ENCODE results near the gene LATS2. TPM values are rescaled to one million over a fixed set of nuclear protein-coding genes. Genes with fewer than 3 reads are reported as not detected.

Gene LATS2
- total RNA-seq, 1 donor from 2014 or later, result 25.8 TPM

DNA sequence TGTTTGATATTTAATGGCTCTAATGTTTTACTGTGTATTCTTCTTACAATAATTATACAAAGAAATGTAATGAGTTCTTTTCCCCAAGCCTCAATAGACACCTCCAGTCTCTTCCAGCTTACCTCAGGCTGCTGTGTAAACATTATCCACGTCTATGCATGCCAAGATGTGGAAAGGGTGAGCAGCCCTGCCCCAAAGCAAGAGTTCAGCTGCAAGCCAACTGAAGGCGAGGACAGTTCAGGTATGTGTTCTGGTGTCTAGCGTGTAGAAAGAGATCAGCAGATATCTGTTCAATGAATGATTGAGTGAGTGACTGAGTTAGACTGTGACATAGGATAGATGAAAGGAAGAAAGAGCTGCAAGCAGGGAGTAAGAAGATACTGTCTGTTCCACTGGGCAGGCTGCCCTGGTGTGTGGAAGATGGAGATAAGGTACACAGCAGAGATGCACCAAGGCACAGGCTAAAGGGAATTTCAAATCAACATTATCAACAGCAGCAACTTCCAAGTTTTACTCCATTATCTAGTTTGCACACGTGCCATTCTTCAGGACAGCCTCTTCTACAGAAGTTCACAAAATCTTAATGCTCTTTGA, 66.0 kb downstream of the LATS2 start:
- Histone ChIP-seq H3K36me3 (peaks cover 0 to 10% of the 10 kb centered on the region in 2 donors), H3K9me3 (no peaks in the 10 kb centered on the region), H3K27ac (no peak overlapping the region), H3K4me1 (peaks cover 28% of the 10 kb centered on the region), H3K4me3 (no peak overlapping the region), H3K27me3 (no peaks in the 10 kb centered on the region)
- no peak for DNase-seq (ENCODE audit: extremely low spot score in 2 of 2)
- TF ChIP-seq, protein P1, sequence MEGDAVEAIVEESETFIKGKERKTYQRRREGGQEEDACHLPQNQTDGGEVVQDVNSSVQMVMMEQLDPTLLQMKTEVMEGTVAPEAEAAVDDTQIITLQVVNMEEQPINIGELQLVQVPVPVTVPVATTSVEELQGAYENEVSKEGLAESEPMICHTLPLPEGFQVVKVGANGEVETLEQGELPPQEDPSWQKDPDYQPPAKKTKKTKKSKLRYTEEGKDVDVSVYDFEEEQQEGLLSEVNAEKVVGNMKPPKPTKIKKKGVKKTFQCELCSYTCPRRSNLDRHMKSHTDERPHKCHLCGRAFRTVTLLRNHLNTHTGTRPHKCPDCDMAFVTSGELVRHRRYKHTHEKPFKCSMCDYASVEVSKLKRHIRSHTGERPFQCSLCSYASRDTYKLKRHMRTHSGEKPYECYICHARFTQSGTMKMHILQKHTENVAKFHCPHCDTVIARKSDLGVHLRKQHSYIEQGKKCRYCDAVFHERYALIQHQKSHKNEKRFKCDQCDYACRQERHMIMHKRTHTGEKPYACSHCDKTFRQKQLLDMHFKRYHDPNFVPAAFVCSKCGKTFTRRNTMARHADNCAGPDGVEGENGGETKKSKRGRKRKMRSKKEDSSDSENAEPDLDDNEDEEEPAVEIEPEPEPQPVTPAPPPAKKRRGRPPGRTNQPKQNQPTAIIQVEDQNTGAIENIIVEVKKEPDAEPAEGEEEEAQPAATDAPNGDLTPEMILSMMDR (IDR thresholded peaks at IDR 0.05), result no peak
- no peak for TF ChIP-seq POLR2AphosphoS5 (IDR thresholded peaks at IDR 0.05; ENCODE audit: insufficient read depth in 1 of 2, low read depth in 1 of 2)
- intact Hi-C loops (cut with DNase I), result no loop called here

DNA sequence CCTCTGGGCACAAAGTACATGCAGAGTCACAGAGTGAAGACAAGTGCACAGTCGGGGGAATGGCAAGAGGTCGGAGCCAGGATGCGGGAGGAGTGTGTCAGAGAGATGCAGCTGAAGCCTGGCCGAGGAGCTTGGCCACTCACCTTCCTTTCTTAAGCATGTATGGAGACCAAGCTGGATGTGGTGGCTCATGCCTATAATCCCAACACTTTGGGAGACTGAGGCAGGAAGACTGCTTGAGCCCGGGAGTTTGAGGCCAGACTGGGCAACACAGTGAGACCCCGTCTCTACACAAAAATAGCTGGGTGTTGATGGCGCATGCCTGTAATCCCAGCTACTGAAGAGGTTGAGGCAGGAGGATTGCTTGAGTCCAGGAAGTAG, 67.0 kb downstream of the LATS2 start:
- peak in 1 of 2 donors; percentile 65 for DNase-seq (ENCODE audit: extremely low spot score in 2 of 2)
- intact Hi-C loops (cut with DNase I), result no loop called here
- Histone ChIP-seq H3K4me1 (peaks cover 28% of the 10 kb centered on the region), H3K36me3 (peaks cover 0 to 14% of the 10 kb centered on the region in 2 donors), H3K4me3 (no peak overlapping the region), H3K27ac (no peak overlapping the region), H3K9me3 (no peaks in the 10 kb centered on the region), H3K27me3 (no peaks in the 10 kb centered on the region)
- TF ChIP-seq, protein P1 (IDR thresholded peaks at IDR 0.05), result no peak
- TF ChIP-seq POLR2A (IDR thresholded peaks at IDR 0.05), result no peak
- no peak for TF ChIP-seq POLR2AphosphoS5 (IDR thresholded peaks at IDR 0.05; ENCODE audit: insufficient read depth in 1 of 2, low read depth in 1 of 2)

DNA sequence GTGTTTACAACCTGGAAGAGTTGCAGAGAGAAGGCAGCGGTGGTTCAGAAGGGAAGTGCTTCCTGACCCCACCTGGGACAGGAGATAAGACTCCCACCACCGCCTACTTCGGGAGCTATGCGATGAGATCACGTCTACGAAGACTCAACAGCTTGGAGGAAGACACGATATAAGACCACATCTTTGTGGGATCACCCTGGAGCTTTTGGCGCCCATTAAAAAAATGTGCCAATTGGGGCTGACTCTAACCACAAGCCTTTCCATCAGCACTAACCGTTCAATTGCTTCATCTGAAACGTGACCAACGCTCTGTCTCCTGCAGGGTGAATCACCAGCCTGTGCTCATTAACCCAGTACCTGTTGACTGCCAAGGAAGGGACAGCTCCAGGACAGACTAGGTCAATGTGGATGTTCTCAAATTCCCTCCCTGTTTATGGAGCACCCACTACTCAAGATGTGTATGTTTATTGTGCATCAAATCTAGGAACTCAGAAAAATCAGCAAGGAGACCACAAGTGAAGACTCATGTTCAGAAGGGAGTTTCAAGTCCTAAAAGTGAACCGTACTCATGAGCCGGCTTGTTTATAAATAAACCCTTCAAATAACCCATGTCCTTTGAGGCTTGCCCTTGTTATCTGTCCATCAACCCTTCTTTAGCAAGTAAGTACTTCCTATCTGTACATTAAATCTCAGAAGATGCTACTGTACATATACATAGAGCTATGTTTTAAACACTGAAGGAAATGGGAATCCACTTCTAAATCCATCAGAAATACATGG, 67.5 kb downstream of the LATS2 start:
- Histone ChIP-seq H3K4me3 (no peak overlapping the region), H3K36me3 (peaks cover 0 to 20% of the 10 kb centered on the region in 2 donors), H3K27ac (no peak overlapping the region), H3K27me3 (no peaks in the 10 kb centered on the region), H3K4me1 (peaks cover 28% of the 10 kb centered on the region), H3K9me3 (no peaks in the 10 kb centered on the region)
- DNase-seq (ENCODE audit: extremely low spot score in 2 of 2), result no peak
- intact Hi-C loops (cut with DNase I), result no loop called here
- TF ChIP-seq POLR2AphosphoS5 (IDR thresholded peaks at IDR 0.05; ENCODE audit: insufficient read depth in 1 of 2, low read depth in 1 of 2), result no peak

DNA sequence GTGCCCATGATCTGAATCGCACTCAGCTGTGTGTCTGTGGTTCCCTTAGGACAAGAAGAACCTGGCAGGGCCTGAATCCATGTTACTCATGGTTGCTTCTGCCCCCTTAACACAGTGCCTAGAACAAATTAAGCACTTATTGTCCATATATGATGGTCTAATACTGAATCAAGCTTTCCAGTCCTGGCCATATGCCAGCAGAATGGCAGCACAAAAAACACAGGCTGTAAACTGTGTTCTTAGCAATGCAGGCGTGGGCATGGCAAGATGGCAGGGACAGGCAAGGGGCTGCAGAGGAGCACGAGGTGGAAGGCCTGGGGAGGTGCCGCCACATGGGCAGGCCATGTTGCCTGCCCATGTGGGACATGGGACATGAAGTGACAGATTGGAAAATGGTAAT, 68.2 kb downstream of the LATS2 start:
- no peaks in the 10 kb centered on the region for H3K9me3 ChIP-seq
- H3K36me3 ChIP-seq, result peaks cover 0 to 27% of the 10 kb centered on the region in 2 donors
- no peaks in the 10 kb centered on the region for H3K27me3 ChIP-seq
- H3K4me3 ChIP-seq, result no peak overlapping the region
- H3K27ac ChIP-seq, result no peak overlapping the region
- no peak for DNase-seq (ENCODE audit: extremely low spot score in 2 of 2)
- peaks cover 25% of the 10 kb centered on the region for H3K4me1 ChIP-seq
- intact Hi-C loops (cut with DNase I), result no loop called here
- no peak for TF ChIP-seq POLR2A (IDR thresholded peaks at IDR 0.05)
- TF ChIP-seq POLR2AphosphoS5 (IDR thresholded peaks at IDR 0.05; ENCODE audit: insufficient read depth in 1 of 2, low read depth in 1 of 2), result no peak
- TF ChIP-seq, protein P1 (IDR thresholded peaks at IDR 0.05), result no peak

DNA sequence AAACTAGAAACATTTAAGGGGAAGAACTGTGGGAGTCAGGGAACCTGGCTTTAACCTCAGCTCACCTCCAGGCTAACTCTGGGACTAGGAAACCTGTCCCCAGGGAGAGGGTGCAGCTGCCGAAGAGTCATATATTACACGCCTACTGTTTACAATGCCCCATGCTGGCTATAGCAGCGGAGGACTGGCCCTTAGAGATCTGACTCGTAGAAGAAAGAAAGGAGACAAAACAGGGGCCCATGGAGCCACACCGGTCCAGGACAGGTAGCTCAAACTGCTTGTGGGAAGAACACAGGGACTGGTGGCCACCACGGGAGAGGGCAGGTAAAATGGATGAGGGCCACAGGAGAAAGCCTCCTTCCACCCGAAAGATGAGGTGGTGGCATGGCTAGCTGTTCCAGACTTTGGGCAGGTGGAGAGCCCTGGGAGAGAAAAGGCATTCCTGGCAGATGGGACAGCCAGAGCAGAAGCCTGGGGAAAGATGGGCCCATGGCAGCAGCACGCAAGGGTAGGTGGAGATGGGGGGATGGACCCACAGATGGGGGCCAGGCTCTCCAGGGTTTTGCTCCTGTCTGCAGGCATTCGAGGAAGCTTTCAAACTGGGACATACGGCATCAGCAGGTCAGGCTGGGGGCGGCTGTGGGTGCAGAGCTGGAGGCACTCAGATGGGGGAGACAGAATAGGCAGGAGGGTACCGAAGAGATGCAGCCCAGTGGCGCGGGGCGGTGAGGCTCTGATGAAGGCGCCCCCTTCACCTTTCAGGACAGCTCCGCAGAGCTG, 69.5 kb downstream of the LATS2 start:
- Histone ChIP-seq H3K9me3 (no peaks in the 10 kb centered on the region), H3K27ac (no peak overlapping the region), H3K4me3 (no peak overlapping the region), H3K4me1 (peaks cover 13% of the 10 kb centered on the region), H3K36me3 (peaks cover 0 to 33% of the 10 kb centered on the region in 2 donors), H3K27me3 (no peaks in the 10 kb centered on the region)
- DNase-seq (ENCODE audit: extremely low spot score in 2 of 2), result no peak
- TF ChIP-seq POLR2AphosphoS5 (IDR thresholded peaks at IDR 0.05; ENCODE audit: insufficient read depth in 1 of 2, low read depth in 1 of 2) (no peak), POLR2A (IDR thresholded peaks at IDR 0.05) (no peak)
- TF ChIP-seq, protein P1 (IDR thresholded peaks at IDR 0.05), result no peak
- intact Hi-C loops (cut with DNase I), result no loop called here
